IPS DF 6.9 (cell line): ENCODE measurements around the gene LSP1.

Source experiments
- DNase-seq: peaks from one replicate; pipeline ENCODE4 v3.0.0-alpha.2; 2013; ENCODE audit warnings: low read depth, low spot score
- H3K27ac ChIP-seq: one replicate; pipeline ENCODE4 v1.5.1; 2013; ENCODE audit warnings: low read length, control low read depth
- H3K27me3 ChIP-seq: 2 replicates; pipeline ENCODE4 v1.6.1; 2013; ENCODE audit warnings: mild to moderate bottlenecking, low read length; ENCODE audit not compliant: control insufficient read depth, insufficient read depth
- H3K36me3 ChIP-seq: 2 replicates; pipeline ENCODE4 v1.6.1; 2013; ENCODE audit warnings: low read length; ENCODE audit not compliant: control insufficient read depth, insufficient read depth
- H3K4me1 ChIP-seq: 2 replicates; pipeline ENCODE4 v1.6.1; 2013; ENCODE audit warnings: low read length; ENCODE audit not compliant: control insufficient read depth, insufficient read depth
- H3K4me3 ChIP-seq: 2 replicates; pipeline ENCODE4 v1.5.1; 2013; ENCODE audit warnings: mild to moderate bottlenecking, low read length
- H3K9me3 ChIP-seq: 2 replicates; pipeline ENCODE4 v1.6.1; 2013; ENCODE audit warnings: low read length, inconsistent platforms; ENCODE audit not compliant: control insufficient read depth, insufficient read depth
- WGBS: extraction: QIAGEN DNeasy Blood & Tissue Kit; methylation state at CpG from one replicate; pipeline ENCODE4 v1.1.7; 2013; ENCODE audit warnings: mixed read lengths, missing lambda C conversion rate; ENCODE audit not compliant: insufficient read length, insufficient coverage; 5-methylcytosine and 5-hydroxymethylcytosine counted together

Gene LSP1

GRCh38 chr11:1927026-1927847 lies 74.4 kb downstream of the LSP1 start:
- WGBS, result no CpG with 5 or more reads among the region's 28 CpGs
- Histone ChIP-seq H3K9me3 (no peaks in the 10 kb centered on the region), H3K27me3 (no peaks in the 10 kb centered on the region), H3K36me3 (no peaks in the 10 kb centered on the region), H3K4me3 (no peak overlapping the region), H3K27ac (no peak overlapping the region), H3K4me1 (no peaks in the 10 kb centered on the region)
- DNase-seq, result no peak

DNA sequence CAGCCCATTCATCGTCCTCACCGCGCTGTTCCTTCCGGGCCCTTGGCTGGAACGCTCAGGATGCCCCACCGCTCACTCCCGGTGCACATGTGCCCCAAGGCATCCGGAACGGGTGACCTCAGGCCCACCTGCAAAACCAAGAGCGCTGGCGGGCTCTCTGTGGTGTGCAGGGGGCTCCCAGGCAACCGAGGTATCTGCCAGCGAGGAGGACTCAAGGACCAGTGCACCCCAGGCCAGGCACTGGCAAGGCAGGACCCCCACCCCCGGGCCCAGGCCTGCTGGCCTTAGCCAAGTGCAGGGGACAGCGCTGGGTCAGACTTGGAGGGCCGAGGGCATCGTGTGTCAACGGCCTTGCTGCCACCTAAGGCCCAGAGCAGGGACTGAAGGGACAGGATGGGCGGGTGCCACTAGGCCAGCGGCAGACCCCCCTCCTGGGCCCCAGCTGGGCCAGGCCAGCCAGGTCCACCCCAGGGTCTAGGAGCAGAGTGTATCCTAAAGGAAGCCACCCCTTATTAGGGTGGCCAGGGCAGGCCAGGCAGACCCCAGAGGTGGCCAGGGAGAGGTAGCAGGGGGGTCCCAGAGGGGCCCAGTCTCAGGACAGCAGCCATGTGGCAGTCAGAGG lies 75.1 kb downstream of the LSP1 start:
- no peaks in the 10 kb centered on the region for H3K27me3 ChIP-seq
- H3K4me1 ChIP-seq, result no peaks in the 10 kb centered on the region
- no peaks in the 10 kb centered on the region for H3K9me3 ChIP-seq
- no peaks in the 10 kb centered on the region for H3K36me3 ChIP-seq
- H3K27ac ChIP-seq, result no peak overlapping the region
- WGBS, result no CpG with 5 or more reads among the region's 20 CpGs
- no peak for DNase-seq
- no peak overlapping the region for H3K4me3 ChIP-seq

- no peak overlapping the region for H3K27ac ChIP-seq
- no peak overlapping the region for H3K4me3 ChIP-seq
- H3K4me1 ChIP-seq, result no peaks in the 10 kb centered on the region
- H3K27me3 ChIP-seq, result no peaks in the 10 kb centered on the region
- DNase-seq, result no peak
- no CpG with 5 or more reads among the region's 13 CpGs for WGBS
- no peaks in the 10 kb centered on the region for H3K36me3 ChIP-seq
- H3K9me3 ChIP-seq, result no peaks in the 10 kb centered on the region
Measured at GRCh38 chr11:1928470-1928890, 75.6 kb downstream of the LSP1 start.

DNA sequence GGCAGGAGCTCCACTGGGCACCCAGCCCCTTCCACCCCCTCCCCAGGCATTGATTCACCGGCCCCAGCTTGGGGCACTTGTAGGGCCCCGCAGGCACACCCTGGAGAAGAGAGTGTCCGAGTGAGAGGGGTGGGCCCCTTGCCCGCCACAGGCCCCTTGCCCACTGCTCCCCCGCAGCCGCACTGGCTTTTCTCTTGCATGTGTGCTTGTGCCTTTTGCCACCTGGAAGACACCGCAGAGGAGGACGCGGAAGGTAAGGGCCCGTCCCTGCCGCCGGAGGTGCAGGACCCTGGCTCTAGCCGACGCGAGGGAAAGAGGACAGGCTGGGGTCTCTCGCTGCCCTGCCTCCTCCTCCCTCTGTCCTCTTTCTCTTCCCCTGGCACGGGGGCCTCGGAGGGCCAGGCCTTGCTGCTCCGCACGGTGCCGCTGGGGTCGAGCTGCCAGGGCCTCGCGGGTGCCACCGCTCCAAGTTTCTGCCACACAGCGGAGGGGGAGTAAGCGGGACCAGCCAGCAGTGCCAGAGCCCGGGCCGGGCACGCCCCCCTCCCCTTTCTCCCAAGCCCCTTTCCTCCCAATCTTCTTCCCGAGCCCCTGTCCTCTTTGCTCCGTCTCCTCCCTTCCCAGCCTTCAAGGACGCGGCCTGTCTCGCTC lies 76.1 kb downstream of the LSP1 start:
- WGBS, result no CpG with 5 or more reads among the region's 35 CpGs
- H3K9me3 ChIP-seq, result no peaks in the 10 kb centered on the region
- no peak for DNase-seq
- H3K27ac ChIP-seq, result no peak overlapping the region
- H3K4me3 ChIP-seq, result no peak overlapping the region
- no peaks in the 10 kb centered on the region for H3K36me3 ChIP-seq
- H3K4me1 ChIP-seq, result no peaks in the 10 kb centered on the region
- no peaks in the 10 kb centered on the region for H3K27me3 ChIP-seq

DNA sequence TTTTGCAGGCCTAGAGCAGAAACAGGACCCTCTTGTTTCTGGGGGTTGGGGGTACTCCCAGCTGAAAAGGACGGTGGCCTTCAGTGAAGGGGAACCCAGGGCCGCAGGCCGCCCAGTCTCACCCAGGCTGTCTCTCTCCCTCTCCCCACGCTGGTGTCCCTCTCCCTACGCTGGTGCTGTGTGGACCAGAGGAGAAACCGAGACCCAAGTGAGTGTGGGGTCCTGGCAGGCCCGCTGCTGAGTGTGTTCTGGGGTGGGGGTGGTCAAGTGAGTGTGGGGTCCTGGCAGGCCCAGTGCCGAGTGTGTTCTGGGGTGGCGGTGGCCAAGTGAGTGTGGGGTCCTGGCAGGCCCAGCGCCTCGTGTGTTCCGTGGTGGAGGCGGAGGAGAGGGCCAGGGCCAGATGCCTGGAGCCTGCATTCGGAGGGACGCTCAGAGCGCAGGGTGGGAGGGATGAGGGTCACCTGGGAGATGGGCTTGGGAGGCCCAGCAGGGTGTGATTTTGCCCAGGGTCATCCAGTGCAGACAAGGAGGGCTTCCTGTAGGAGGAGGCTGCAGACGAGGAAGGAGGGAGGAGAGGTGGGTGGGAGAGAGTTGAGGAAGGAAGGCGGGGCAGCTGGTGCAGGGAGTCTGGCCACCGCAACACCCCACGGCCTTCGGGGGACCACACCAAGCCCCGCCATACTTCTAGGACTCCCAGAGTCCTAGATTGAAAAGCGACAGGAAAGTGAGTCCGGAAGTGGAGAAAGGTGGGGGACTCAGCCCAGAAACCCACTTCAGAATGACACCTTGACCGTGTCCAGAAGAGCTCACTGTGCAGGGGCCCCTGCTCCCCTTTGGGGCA lies 77.0 kb downstream of the LSP1 start:
- Histone ChIP-seq H3K9me3 (no peaks in the 10 kb centered on the region), H3K27me3 (no peaks in the 10 kb centered on the region), H3K4me1 (no peaks in the 10 kb centered on the region), H3K36me3 (no peaks in the 10 kb centered on the region), H3K27ac (no peak overlapping the region), H3K4me3 (no peak overlapping the region)
- no CpG with 5 or more reads among the region's 25 CpGs for WGBS
- no peak for DNase-seq

GRCh38 chr11:1930462-1930830 lies 77.6 kb downstream of the LSP1 start:
- DNase-seq, result no peak
- H3K4me1 ChIP-seq, result no peaks in the 10 kb centered on the region
- H3K4me3 ChIP-seq, result no peak overlapping the region
- H3K27me3 ChIP-seq, result no peaks in the 10 kb centered on the region
- WGBS, result no CpG with 5 or more reads among the region's 9 CpGs
- H3K27ac ChIP-seq, result no peak overlapping the region
- no peaks in the 10 kb centered on the region for H3K9me3 ChIP-seq
- no peaks in the 10 kb centered on the region for H3K36me3 ChIP-seq

DNA sequence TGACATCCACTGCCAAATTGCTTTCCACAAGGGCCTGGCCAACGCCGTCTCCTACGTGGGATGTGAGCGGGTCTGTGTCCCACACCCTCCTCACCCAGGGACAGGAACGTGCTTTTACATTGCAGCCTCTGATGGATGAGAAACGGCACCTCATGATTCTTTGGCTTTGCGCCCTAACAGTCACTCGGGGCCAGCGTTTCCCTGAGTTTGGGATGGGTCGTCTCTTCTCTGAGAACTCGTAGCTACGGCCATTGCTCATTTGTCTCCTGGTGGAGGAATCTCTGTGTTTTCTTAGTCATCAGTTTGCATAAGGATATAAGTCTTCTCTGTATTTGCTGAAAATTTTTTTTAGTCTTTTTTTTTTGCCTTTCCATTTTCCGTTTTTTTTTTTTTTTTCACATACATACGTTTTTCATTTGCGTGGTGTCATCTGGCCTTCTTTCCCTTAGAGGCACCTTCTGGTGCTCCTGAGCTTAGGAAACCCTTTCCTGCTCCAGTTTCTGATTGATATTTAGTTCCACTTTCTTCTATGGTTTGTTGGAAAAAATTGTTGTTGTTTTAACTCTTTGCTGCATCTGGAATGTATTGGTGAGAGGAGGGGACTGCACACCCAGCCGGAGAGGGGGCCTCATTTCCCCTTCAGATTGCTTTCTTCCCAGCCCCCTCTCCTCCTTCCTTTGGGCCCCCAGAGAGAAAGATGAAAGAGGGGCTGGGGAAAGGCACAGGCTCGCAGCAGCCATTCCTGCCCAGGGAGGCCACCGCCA lies 78.6 kb downstream of the LSP1 start:
- H3K27me3 ChIP-seq, result no peaks in the 10 kb centered on the region
- H3K27ac ChIP-seq, result no peak overlapping the region
- no peaks in the 10 kb centered on the region for H3K4me1 ChIP-seq
- H3K4me3 ChIP-seq, result no peak overlapping the region
- no peak for DNase-seq
- no peaks in the 10 kb centered on the region for H3K36me3 ChIP-seq
- H3K9me3 ChIP-seq, result no peaks in the 10 kb centered on the region
- WGBS, result no CpG with 5 or more reads among the region's 18 CpGs

DNA sequence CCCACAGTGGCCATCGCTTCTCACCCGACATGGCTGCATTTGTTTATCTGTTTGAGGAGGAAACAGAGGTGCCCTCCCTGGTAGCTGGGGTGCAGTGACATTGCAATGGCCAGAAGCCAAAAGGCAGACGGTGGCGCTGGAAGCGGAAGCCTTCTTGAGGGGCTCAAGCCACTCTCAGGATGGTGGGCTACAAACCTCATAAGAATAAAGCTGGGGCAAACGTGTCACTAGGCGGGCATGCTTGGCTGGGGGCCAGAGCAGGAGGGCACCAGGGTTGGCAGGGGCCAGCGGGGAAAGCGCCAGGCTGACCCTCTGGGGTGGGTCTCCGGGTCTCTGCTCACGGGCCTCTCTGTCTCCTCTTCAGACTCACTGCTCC lies 79.2 kb downstream of the LSP1 start:
- Histone ChIP-seq H3K4me1 (no peaks in the 10 kb centered on the region), H3K27me3 (no peaks in the 10 kb centered on the region), H3K9me3 (no peaks in the 10 kb centered on the region), H3K36me3 (no peaks in the 10 kb centered on the region), H3K4me3 (no peak overlapping the region), H3K27ac (no peak overlapping the region)
- WGBS, result no CpG with 5 or more reads among the region's 11 CpGs
- DNase-seq, result no peak

GRCh38 chr11:1932681-1933080 lies 79.8 kb downstream of the LSP1 start:
- no peak overlapping the region for H3K27ac ChIP-seq
- no peak overlapping the region for H3K4me3 ChIP-seq
- no peaks in the 10 kb centered on the region; the same call in 1 of the 2 replicates for H3K36me3 ChIP-seq
- H3K4me1 ChIP-seq, result peaks cover 1% of the 10 kb centered on the region; the same call in 1 of the 2 replicates
- H3K27me3 ChIP-seq, result no peaks in the 10 kb centered on the region
- no peak for DNase-seq
- no peaks in the 10 kb centered on the region for H3K9me3 ChIP-seq
- 100% methylated on average over 2 of the region's 4 CpGs for WGBS
